22Rv1 (cell line): ENCODE results near the gene HTR2B.

Source experiments
- ZFX ChIP-seq: fragments of 450-650 bp; IDR thresholded peaks from 2 replicates; pipeline ENCODE4 v1.6.1; 2017; ENCODE audit warnings: antibody characterized with exemption, borderline replicate concordance
- TF ChIP-seq, protein P1 (sequence below): fragments of 450-650 bp; IDR thresholded peaks from 2 replicates; pipeline ENCODE4 v1.5.1; 2017; ENCODE audit warnings: mild to moderate bottlenecking

DNA sequence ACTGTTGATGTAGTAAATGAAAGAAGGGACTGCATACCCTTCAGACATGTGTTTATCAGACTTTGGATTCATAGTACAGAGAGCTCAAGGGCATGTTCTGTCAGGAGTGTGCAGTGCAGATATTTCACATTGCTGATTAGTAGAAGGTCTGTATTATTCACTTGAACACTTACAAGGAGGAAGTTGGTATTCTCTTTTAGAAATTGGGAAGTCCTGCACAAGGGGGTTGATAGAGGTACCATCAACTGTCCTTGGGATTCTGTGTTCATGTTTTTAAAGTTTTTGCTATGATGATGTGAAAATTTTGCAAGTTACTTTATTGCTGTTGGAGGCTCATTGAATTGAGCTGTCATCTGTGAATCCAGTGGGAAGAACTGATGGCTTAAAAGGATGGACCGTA lies 61.5 kb downstream of the HTR2B start:
- TF ChIP-seq, protein P1, sequence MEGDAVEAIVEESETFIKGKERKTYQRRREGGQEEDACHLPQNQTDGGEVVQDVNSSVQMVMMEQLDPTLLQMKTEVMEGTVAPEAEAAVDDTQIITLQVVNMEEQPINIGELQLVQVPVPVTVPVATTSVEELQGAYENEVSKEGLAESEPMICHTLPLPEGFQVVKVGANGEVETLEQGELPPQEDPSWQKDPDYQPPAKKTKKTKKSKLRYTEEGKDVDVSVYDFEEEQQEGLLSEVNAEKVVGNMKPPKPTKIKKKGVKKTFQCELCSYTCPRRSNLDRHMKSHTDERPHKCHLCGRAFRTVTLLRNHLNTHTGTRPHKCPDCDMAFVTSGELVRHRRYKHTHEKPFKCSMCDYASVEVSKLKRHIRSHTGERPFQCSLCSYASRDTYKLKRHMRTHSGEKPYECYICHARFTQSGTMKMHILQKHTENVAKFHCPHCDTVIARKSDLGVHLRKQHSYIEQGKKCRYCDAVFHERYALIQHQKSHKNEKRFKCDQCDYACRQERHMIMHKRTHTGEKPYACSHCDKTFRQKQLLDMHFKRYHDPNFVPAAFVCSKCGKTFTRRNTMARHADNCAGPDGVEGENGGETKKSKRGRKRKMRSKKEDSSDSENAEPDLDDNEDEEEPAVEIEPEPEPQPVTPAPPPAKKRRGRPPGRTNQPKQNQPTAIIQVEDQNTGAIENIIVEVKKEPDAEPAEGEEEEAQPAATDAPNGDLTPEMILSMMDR = no peak
- TF ChIP-seq ZFX = no peak
